ENCODE data around the gene REXO4. TPM values are rescaled to one million over a fixed set of nuclear protein-coding genes. Genes with fewer than 3 reads are reported as not detected.

The REXO4 gene
- total RNA-seq, 1 donor from 2014 or later, result 17.9 TPM

DNA sequence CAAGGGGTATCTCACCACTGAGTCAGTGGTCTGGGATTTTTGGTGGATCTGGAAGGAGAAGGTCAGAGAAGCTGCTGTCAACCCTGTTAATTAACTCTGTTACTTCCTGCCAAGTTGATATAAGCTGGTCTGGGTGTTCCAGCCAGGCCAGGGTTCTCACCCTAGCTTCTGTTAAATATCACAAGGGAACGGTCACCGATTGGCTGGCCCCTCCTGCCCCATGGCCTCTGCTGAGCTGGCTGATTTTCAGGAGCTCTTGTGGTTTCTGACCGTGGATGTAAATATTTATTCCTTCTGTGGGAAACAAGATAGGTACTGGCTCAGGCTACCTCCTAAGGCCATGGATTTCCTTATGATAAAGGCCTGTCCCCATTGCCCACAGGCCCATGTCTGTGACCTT, 5.4 kb upstream of the REXO4 start:
- H3K36me3 ChIP-seq, result no peaks in the 10 kb centered on the region
- no peaks in the 10 kb centered on the region for H3K9me3 ChIP-seq (ENCODE audit: low read depth)
- no peaks in the 10 kb centered on the region for H4K20me1 ChIP-seq (ENCODE audit: low read depth)
- H3K4me3 Mint-ChIP-seq, result no peak overlapping the region
- H3F3A ChIP-seq (ENCODE audit: low read depth), result peaks cover 20% of the 10 kb centered on the region
- H3K4me3 ChIP-seq, result no peak overlapping the region
- H3K79me2 ChIP-seq (ENCODE audit: low read depth), result peaks cover 8% of the 10 kb centered on the region
- TF ChIP-seq, protein P1, sequence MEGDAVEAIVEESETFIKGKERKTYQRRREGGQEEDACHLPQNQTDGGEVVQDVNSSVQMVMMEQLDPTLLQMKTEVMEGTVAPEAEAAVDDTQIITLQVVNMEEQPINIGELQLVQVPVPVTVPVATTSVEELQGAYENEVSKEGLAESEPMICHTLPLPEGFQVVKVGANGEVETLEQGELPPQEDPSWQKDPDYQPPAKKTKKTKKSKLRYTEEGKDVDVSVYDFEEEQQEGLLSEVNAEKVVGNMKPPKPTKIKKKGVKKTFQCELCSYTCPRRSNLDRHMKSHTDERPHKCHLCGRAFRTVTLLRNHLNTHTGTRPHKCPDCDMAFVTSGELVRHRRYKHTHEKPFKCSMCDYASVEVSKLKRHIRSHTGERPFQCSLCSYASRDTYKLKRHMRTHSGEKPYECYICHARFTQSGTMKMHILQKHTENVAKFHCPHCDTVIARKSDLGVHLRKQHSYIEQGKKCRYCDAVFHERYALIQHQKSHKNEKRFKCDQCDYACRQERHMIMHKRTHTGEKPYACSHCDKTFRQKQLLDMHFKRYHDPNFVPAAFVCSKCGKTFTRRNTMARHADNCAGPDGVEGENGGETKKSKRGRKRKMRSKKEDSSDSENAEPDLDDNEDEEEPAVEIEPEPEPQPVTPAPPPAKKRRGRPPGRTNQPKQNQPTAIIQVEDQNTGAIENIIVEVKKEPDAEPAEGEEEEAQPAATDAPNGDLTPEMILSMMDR (IDR thresholded peaks at IDR 0.05), result no peak
- TF ChIP-seq EZH2phosphoT487 (IDR thresholded peaks at IDR 0.05) (no peak), EZH2 (IDR thresholded peaks at IDR 0.05) (no peak)
- H3K27me3 ChIP-seq, result peaks cover 13% of the 10 kb centered on the region
- peaks cover 24% of the 10 kb centered on the region for H3K27me3 Mint-ChIP-seq (ENCODE audit: insufficient read depth, low read depth)
- peak overlapping the region; percentile 46 for H3K27ac Mint-ChIP-seq
- H3K9me3 Mint-ChIP-seq, result no peaks in the 10 kb centered on the region
- H3K4me1 ChIP-seq, result no peaks in the 10 kb centered on the region
- H3K9ac ChIP-seq, result peak overlapping the region; percentile 34
- no peak for DNase-seq (ENCODE audit: low spot score)
- H2AFZ ChIP-seq (replicated peaks), result no peak overlapping the region
- no peak overlapping the region for H3K4me2 ChIP-seq
- H3K27ac ChIP-seq, result no peak overlapping the region
- no peaks in the 10 kb centered on the region for H3K36me3 Mint-ChIP-seq
- H3K4me1 Mint-ChIP-seq, result peaks cover 32% of the 10 kb centered on the region

DNA sequence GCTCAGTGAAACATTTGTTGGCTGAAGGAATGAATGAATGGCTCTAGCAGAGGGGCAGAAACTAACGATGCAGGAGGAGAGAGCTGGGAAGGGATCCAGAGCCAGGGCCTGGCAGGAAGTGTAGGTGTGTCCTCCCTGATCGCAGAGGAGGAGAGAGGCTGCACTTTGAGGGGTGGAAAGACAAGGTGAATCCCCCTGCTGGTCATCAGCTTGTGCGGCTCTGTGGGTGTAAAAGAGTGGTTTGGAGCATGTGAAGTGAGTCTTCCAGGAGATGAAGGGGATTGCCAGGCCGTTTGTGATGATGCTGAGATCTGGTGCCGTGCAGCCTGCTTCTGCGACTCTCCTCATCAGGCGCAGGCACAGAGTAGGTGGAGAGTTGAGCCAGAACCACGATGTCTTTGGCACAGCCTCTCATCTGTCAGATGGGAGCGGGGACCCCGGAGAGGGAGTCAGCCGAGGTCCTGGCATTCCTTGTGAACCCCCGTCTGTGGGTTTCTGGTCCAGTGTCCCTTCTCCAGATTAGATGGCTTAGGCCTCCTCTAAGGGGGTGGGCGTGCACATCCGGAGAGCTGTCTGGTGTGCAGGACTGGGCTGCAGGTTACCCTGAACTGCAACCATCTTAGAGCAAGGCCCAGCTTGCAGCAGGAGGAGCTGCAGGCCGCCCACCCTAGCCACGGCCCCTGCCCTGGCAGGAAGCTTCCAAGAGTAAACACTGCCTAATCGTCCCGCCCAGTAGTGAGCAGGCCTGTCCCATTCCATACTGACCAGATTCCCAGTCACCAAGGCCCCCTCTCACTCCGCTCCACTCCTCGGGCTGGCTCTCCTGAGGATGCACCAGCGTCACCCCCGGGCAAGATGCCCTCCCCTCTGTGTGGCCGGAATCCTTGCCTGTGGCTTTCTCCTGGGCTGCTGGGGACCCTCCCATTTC, 4.1 kb upstream of the REXO4 start, which contains the start of gene ADAMTS13:
Gene ADAMTS13, plus strand, starts transcription at position 753 of the 928 bp plus-strand sequence. Its CDS starts 77 bp downstream, at position 830.
- H3K27ac Mint-ChIP-seq, result peak within 1 kb of the TSS; percentile 46

DNA sequence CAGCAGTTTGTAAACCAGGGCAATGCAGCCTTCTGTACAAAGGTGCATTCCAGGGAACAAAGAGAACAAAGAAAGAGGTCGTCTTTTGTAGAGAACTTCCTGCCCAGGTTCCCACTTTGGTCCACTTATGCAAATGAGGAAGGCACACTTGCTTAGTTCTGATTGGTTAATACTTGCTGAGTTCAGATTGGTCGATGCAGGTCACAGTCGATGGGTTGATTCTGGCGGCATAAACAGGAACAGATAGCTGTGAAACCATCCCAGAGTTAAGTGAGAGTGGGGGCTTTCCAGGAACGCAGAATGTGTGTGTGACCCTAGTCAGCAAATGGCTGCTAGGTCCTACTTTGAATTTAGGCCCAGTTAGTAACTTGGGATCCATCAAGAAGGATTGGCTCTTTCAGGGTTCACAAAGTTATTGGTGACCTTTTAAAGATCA, 2.6 kb upstream of the REXO4 start:
- no peaks in the 10 kb centered on the region for H3K9me3 Mint-ChIP-seq
- no peaks in the 10 kb centered on the region for H3K36me3 Mint-ChIP-seq
- H3K36me3 ChIP-seq, result no peaks in the 10 kb centered on the region
- H3K4me3 Mint-ChIP-seq, result peak overlapping the region; percentile 57
- no peak overlapping the region for H2AFZ ChIP-seq (replicated peaks)
- no peak for TF ChIP-seq EZH2phosphoT487 (IDR thresholded peaks at IDR 0.05)
- TF ChIP-seq, protein P1 (IDR thresholded peaks at IDR 0.05), result no peak
- TF ChIP-seq EZH2 (IDR thresholded peaks at IDR 0.05), result no peak
- DNase-seq (ENCODE audit: low spot score), result peak; percentile 39
- peaks cover 17% of the 10 kb centered on the region for H4K20me1 ChIP-seq (ENCODE audit: low read depth)
- no peak overlapping the region for H3K27ac Mint-ChIP-seq
- H3K4me3 ChIP-seq, result no peak overlapping the region
- no peak overlapping the region for H3K9ac ChIP-seq
- no peaks in the 10 kb centered on the region for H3K27me3 ChIP-seq
- H3K27ac ChIP-seq, result no peak overlapping the region
- H3K27me3 Mint-ChIP-seq (ENCODE audit: insufficient read depth, low read depth), result peaks cover 6% of the 10 kb centered on the region
- H3K4me1 Mint-ChIP-seq, result peaks cover 32% of the 10 kb centered on the region
- no peaks in the 10 kb centered on the region for H3K9me3 ChIP-seq (ENCODE audit: low read depth)
- peaks cover 31% of the 10 kb centered on the region for H3K79me2 ChIP-seq (ENCODE audit: low read depth)
- no peak overlapping the region for H3K4me2 ChIP-seq
- H3F3A ChIP-seq (ENCODE audit: low read depth), result peaks cover 20% of the 10 kb centered on the region
- H3K4me1 ChIP-seq, result peaks cover 8% of the 10 kb centered on the region

More for the DNA sequence above, 4.1 kb upstream of the REXO4 start, which contains the start of gene ADAMTS13:
- Mint-ChIP-seq H3K4me3 (no peak within 1 kb of the TSS), H3K27me3 (ENCODE audit: insufficient read depth, low read depth) (peaks cover 11% of the 10 kb centered on the region), H3K4me1 (peaks cover 26% of the 10 kb centered on the region), H3K9me3 (no peaks in the 10 kb centered on the region), H3K36me3 (no peaks in the 10 kb centered on the region)
- Histone ChIP-seq H3K4me3 (no peak within 1 kb of the TSS), H3K9ac (peak within 1 kb of the TSS; percentile 34), H3K27ac (no peak within 1 kb of the TSS), H4K20me1 (ENCODE audit: low read depth) (peaks cover 7% of the 10 kb centered on the region), H3K4me1 (peaks cover 4% of the 10 kb centered on the region), H3K4me2 (no peak within 1 kb of the TSS), H3K27me3 (no peaks in the 10 kb centered on the region), H3K9me3 (ENCODE audit: low read depth) (no peaks in the 10 kb centered on the region), H3K36me3 (no peaks in the 10 kb centered on the region), H3F3A (ENCODE audit: low read depth) (peaks cover 20% of the 10 kb centered on the region), H2AFZ (replicated peaks) (no peak within 1 kb of the TSS), H3K79me2 (ENCODE audit: low read depth) (peaks cover 16% of the 10 kb centered on the region)
- TF ChIP-seq, protein P1 (IDR thresholded peaks at IDR 0.05), result peak; percentile 25
- no peak for TF ChIP-seq EZH2phosphoT487 (IDR thresholded peaks at IDR 0.05)
- peak; percentile 32 for DNase-seq (ENCODE audit: low spot score)

Data from neural progenitor cell (in vitro differentiated cells).